ENCODE data around the gene FAM50B.
"Not testable (repeated sequence)": the region's sequence is repeated elsewhere in the genome, so short reads cannot be mapped to it uniquely, and the experiment has no call there.

Gene FAM50B

DNA sequence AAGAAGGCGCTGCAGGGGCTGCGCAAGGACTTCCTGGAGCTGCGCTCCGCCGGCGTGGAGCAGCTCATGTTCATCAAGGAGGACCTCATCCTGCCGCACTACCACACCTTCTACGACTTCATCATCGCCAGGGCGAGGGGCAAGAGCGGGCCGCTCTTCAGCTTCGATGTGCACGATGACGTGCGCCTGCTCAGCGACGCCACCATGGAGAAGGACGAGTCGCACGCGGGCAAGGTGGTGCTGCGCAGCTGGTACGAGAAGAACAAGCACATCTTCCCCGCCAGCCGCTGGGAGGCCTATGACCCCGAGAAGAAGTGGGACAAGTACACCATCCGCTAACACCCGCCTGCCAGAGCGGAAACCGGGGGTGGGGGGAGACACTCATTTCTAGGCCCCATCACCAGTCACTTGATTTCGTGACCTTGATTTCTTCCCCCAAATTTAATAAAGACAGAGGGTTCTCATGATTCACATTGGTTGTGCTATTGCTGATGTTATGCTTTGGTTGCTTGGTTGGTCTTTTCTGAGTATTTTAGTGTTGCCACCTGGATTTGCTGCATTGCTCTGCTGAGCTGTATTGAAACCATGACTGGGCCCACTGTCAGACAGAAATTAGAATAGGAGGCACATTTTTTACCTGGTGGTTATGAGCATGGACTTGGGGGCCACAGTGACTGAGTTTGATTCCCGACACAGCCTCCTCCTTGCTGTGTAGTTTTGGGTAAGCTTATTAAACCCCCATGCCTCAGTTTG, 1.5 kb downstream of the FAM50B start:
- no peak for DNase-seq

- no peak for DNase-seq
Observed at GRCh38 chr6:3851839-3852238, 2.7 kb downstream of the FAM50B start.

GRCh38 chr6:3852391-3852790, 3.2 kb downstream of the FAM50B start:
- no peak for DNase-seq

DNA sequence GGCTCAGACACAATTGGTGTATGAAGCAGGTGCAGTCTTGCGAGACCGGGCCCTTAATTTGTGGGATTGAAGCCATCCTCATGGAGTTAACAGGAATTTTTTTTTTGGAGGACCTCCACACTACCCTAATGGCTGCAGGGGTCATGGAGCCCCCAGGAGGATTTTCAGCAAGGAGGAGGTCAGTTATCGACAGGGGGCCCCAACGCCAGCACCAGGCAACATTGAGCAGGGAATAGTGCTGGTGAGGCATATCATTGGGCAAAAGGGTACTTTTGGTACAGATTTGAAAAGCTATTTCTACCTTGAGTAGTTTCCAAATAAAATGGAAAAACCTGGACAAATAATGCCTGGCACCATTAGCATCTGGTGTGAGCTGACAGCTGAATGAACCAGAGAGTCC, 6.7 kb downstream of the FAM50B start:
- no peak for DNase-seq

GRCh38 chr6:3856576-3856975, 7.4 kb downstream of the FAM50B start:
- no peak for DNase-seq

GRCh38 chr6:3857468-3858456, 8.6 kb downstream of the FAM50B start:
- no peak for DNase-seq

DNA sequence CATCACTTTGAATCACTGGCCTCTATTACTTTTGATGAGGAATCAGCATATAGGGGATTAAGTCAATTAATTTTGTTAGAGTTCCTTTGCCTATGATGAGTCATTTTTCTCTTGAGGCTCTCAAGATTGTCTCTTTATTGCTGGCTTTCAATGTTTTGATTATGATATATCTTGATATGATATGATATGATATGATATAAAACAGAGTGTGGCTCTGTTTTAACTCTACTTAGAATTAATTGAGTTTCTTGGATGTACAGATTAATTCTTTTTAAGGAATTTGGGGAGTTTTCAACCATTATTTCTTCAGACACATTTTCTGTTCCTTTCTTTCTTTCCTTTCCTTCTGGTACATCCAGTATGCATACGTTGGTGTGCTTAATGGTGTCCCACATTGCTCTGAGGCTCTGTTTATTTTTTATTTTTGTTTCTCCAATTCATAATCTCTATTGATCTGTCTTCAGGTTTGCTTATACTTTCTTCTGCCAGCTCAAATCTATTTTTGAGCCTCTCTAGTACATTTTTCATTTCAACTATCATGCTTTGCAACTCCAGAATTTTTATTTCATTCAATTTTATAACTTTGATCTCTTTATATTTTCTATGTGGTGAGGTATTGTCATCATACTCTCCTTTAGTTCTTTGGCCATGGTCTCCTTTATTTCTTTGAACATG, 10.8 kb downstream of the FAM50B start:
- no peak for DNase-seq

DNA sequence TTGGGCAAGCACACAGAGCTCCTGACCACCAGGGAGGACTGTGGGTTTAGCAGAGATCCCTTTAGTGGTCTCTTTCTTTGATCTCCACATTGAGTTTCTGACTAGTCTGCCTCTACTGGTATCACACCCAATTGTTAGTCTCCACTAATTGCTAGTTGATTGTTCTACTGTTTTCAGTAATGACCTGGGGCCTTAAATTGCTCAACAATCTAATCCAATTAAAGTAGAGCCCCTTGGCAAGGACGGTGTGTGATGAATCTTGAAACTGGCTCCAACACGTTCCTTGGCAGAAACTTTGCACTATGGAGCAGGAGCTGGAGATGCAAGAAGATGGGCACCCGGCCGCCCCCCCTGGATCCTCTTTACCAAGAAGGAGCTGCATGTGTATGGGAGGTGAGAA, 12.3 kb downstream of the FAM50B start:
- no peak for DNase-seq

- no peak for DNase-seq
Observed at GRCh38 chr6:3862038-3862437, 12.9 kb downstream of the FAM50B start.

DNA sequence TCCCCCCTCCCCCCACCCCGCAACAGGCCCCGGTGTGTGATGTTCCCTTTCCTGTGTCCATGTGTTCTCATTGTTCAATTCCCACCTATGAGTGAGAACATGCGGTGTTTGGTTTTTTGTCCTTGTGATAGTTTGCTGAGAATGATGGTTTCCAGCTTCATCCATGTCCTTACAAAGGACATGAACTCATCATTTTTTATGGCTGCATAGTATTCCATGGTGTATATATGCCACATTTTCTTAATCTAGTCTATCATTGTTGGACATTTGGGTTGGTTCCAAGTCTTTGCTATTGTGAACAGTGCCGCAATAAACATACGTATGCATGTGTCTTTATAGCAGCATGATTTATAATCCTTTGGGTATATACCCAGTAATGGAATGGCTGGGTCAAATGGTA, 14.1 kb downstream of the FAM50B start:
- DNase-seq = not testable (repeated sequence)

- no peak for DNase-seq
Observed at GRCh38 chr6:3865463-3865862, 16.3 kb downstream of the FAM50B start.

DNA sequence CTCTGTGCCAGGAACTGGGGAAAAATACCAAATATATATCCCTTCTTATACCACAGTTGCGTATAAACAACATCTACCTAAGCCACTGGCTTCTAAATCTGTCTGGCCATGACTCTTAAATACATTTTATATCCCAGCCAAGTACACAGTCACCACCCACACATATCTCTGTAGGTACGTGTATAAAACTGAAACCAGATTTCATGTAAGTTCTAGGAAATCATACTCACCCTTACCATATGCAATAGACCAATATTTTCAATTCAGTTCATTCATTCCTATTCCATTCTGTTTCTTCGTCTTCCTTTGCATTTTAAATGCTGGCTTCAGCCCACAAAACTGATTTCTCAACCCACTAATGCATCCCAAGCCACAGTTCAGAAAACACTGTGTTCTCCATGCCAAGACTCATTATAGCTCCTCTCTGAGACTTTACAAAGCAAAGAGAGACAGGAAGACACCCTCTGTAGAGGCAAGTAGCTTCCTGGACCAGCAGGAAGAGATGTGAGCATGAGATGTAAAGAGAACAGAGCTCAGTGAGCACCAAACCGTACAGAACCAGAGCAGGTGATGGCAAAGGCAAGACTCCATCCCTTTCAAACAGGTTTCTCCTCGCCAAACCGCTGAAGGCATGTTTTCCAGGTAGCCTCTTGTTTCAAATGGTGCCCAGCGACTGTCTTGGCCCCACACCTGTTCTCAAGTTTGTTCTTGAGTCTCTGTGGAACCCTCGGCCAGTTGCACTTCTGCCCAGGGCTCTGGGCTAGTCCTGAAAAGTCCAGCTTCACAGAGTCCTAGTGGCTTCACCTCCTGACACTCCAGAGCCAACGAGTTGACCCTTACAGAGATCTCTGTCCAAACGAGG, 18.7 kb downstream of the FAM50B start:
- DNase-seq = no peak

DNA sequence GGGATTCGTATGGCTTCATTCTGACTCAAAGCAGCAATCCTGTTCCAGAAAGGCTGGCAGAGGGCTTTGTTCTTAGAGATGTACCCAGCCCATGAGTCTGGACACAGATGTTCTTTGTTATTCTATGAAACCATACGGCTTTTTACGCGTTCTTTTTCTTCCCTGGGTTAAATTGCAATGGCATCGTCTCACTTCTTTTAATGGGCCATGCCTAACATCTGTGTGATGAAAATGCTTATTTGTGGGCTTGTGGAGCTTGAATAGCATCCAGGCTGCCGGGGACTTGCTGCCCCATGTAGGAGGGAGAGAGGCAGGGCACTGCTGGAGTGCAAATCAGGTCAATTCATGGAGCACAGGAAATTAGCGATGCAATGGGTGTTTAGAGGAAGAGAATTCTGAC, 19.4 kb downstream of the FAM50B start:
- DNase-seq = no peak

DNA sequence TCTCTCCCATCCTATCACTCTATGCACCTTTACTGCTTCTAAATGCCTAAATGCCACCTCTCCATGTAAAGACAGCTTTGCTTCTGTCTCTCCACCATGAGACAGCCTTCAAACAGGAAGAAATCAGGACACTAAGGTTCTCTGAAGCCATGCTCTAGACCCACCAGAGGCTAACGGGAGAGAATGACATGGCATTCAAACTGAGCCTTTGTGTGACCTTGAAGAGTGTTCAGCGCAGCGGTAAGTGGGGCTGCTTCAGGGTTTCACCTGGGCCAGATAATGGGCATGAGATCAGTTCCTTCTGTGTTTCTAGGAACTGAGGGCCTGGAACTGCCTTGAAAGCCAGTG, 20.1 kb downstream of the FAM50B start:
- DNase-seq = no peak

DNA sequence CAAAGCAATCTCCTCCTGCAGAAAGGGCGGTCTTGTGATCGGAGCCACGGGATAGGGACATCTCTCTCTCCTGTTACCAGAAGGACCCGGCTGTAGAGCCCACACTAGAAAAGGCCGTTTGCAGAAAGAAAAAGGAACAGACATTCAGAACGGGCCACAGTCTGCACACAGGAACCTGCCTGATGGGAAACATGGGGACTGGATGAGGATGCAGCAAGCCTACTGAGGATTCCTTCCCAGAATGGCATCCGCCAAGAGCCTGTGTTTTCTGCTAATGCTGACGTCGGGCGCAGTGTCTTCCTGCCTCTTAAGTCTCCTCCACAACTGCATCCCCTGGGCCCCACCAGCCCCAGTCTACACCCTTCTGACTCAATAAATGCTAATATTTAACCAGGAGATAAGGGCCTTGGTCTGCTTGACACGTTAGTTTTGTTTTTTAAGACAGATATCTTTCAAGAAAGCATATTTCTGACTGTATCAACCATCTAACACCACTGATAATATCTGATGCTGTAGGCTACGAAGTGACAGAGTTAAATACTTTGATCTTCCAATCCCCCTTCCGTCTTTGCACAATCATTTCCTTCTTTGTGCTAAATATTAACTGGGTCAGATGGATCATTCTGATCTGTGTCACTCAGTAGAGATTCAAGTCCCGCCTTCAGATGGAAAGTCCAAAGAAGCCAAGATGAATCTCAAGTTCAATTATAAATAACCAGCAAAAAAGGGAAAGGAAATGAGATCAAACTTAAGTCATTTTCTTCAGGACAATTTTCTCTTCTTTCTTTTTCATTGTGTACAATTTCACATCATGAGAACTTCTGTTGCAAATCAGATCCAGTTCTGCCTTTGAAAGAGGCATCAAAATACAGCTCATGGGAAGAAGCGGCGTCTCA, 20.7 kb downstream of the FAM50B start:
- DNase-seq = no peak

DNA sequence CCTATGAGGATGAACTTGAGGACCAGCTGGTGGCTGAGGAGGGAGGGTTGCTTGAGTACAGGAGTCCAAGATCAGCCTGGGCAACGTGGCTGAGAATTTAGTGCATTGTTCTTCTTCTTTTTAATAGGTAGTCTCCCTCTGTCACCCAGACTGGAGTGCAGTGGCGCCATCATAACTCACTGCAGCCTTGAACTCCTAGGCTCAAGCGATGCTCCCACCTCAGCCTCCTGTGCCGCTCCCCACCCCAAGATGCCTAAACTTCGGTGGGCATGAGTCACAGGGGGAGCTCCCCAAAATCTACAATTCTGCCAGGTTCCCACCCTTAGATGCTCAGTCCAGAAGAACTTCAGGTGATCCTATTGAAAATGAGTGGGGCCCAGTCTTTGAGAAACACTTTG, 21.4 kb downstream of the FAM50B start:
- DNase-seq = no peak

- no peak for DNase-seq
Observed at GRCh38 chr6:3871515-3871914, 22.3 kb downstream of the FAM50B start.

DNA sequence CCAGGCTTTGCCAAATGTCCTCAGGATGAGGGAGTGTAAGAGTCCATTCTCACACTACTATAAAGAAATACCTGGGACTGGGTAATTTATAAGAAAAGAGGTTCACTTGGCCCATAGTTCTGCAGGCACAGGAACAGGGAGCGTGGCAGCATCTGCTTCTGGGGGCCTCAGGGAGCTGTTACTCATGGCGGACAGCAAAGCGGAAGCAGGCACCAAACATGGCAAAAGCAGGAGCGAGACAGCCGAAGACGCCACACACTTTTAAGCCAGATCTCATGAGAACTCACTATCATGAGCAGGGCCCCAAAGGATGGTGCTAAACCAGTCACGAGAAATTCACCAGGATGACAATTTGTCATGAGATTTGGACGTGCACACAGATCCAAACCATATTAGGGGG, 22.8 kb downstream of the FAM50B start:
- DNase-seq = no peak

- no peak for DNase-seq
Observed at GRCh38 chr6:3872370-3872854, 23.2 kb downstream of the FAM50B start.

DNA sequence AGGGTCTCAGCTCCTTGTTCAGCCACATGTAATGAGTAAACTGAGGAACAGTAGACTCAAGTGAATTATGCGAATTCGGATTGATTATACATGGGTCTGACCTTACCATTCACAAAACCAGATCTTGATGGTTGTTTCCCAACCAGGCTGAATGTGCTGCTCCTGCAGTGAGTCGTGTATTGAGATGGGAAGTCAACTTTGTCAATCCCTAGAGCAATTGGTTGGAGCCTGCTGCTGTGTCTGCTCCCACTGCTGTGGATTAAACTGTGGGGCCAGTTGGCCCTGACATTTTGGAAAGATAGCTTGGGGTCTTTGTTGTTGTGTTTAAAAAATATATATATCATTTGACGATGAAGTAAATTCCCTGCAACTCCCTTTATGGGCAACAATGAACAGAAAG, 23.9 kb downstream of the FAM50B start:
- no peak for DNase-seq

- DNase-seq = no peak
Observed at GRCh38 chr6:3874069-3874468, 24.9 kb downstream of the FAM50B start.

Data from SHP77 treated with DMSO at 0.1 percent for 48 hours (cell line).